IMR-90 (cell line): Measurements from ENCODE around the gene GLB1L. TPM values are rescaled to one million over a fixed set of nuclear protein-coding genes. Genes with fewer than 3 reads are reported as not detected.

Experiments used
- ATAC-seq: fragments of 200-7000 bp; cut with Tn5 transposase; 2 replicates; pipeline ENCODE4 v1.9.1; 2020; ENCODE audit warnings: low read depth, mild to moderate bottlenecking, moderate library complexity
- BruUV-seq: library from RNA; stranded (reverse); fragments of 400-500 nt; replicated peaks from 2 replicates; lab custom pipeline; 2021; lab: Mats Ljungman, UMichigan
- CTCF ChIA-PET: fragments of 300-600 bp; formaldehyde crosslinking; extraction: SDS; loops from one replicate; lab custom pipeline; 2021; ENCODE audit warnings: antibody characterized with exemption; lab: Yijun Ruan, JAX
- POLR2A ChIA-PET: fragments of 300-600 bp; sonication (Branson Sonifier 250); formaldehyde crosslinking; loops from one replicate; lab custom pipeline; 2022; ENCODE audit warnings: antibody characterized with exemption; ENCODE audit not compliant: unreplicated experiment; lab: Charles Lee
- DNase-seq: peaks from one replicate; pipeline ENCODE4 v3.0.0; 2013
- H2AFZ ChIP-seq: replicated peaks from 2 replicates; pipeline ENCODE3; 2013; ENCODE audit warnings: low read length, mild to moderate bottlenecking; ENCODE audit not compliant: poor library complexity
- H2AK5ac ChIP-seq: 2 replicates; pipeline ENCODE4 v1.6.1; 2013; ENCODE audit warnings: low read depth, low read length, inconsistent platforms
- H2AK9ac ChIP-seq: replicated peaks from 2 replicates; pipeline ENCODE3; 2013; ENCODE audit warnings: mild to moderate bottlenecking, low read depth, low read length, moderate library complexity; ENCODE audit not compliant: poor library complexity
- H2BK120ac ChIP-seq: 2 replicates; pipeline ENCODE4 v1.6.1; 2013; ENCODE audit warnings: low read depth, low read length, inconsistent platforms
- H2BK15ac ChIP-seq: 3 replicates; pipeline ENCODE4 v1.6.1; 2013; ENCODE audit warnings: low read depth, low read length, inconsistent platforms
- H2BK20ac ChIP-seq: 2 replicates; pipeline ENCODE4 v1.6.1; 2013; ENCODE audit warnings: low read depth, mild to moderate bottlenecking, inconsistent platforms, low read length, moderate library complexity
- H2BK5ac ChIP-seq: 2 replicates; pipeline ENCODE4 v1.6.1; 2013; ENCODE audit warnings: mild to moderate bottlenecking, low read depth, low read length, inconsistent platforms; ENCODE audit not compliant: poor library complexity, severe bottlenecking
- H3K14ac ChIP-seq: replicated peaks from 2 replicates; pipeline ENCODE4 v1.6.1; 2013; ENCODE audit warnings: low read depth, low read length, inconsistent platforms
- H3K18ac ChIP-seq: 2 replicates; pipeline ENCODE4 v1.6.1; 2013; ENCODE audit warnings: low read depth, low read length, control low read depth
- H3K23ac ChIP-seq: 2 replicates; pipeline ENCODE4 v1.6.1; 2013; ENCODE audit warnings: low read depth, low read length, inconsistent platforms
- H3K27ac ChIP-seq: 2 replicates; pipeline ENCODE4 v1.5.1; 2013; ENCODE audit warnings: mild to moderate bottlenecking, control low read depth, low read length; ENCODE audit not compliant: insufficient read depth
- H3K27me3 ChIP-seq: 2 replicates; pipeline ENCODE4 v1.6.1; 2013; ENCODE audit warnings: low read length; ENCODE audit not compliant: control insufficient read depth, insufficient read depth
- H3K36me3 ChIP-seq: 2 replicates; pipeline ENCODE4 v1.6.1; 2013; ENCODE audit warnings: low read length, mixed read lengths; ENCODE audit not compliant: control insufficient read depth, insufficient read depth
- H3K4ac ChIP-seq: 2 replicates; pipeline ENCODE4 v1.6.1; 2013; ENCODE audit warnings: low read depth, low read length, inconsistent platforms
- H3K4me1 ChIP-seq: 2 replicates; pipeline ENCODE4 v1.6.1; 2013; ENCODE audit warnings: low read length, mixed read lengths; ENCODE audit not compliant: control insufficient read depth, insufficient read depth
- H3K4me2 ChIP-seq: 2 replicates; pipeline ENCODE4 v1.6.1; 2013; ENCODE audit warnings: low read depth, mild to moderate bottlenecking, control low read depth, low read length, moderate library complexity
- H3K4me3 ChIP-seq: 2 replicates; pipeline ENCODE4 v1.5.1; 2013; ENCODE audit warnings: low read depth, mild to moderate bottlenecking, control low read depth, low read length, moderate library complexity; ENCODE audit not compliant: insufficient read depth
- H3K56ac ChIP-seq: 2 replicates; pipeline ENCODE4 v1.6.1; 2013; ENCODE audit warnings: low read length, inconsistent platforms; ENCODE audit not compliant: insufficient read depth; ENCODE audit errors: extremely low read depth
- H3K79me1 ChIP-seq, 2 experiments: 2 replicates each; pipeline ENCODE4 v1.6.1; 2013; ENCODE audit warnings: low read length in 2 of 2, inconsistent platforms in 1 of 2, low read depth in 1 of 2
- H3K9ac ChIP-seq: 2 replicates; pipeline ENCODE4 v1.6.1; 2013; ENCODE audit warnings: low read depth, low read length, control low read depth
- H3K9me1 ChIP-seq: 2 replicates; pipeline ENCODE4 v1.6.1; 2013; ENCODE audit warnings: low read length, inconsistent platforms; ENCODE audit not compliant: insufficient read depth
- H3K9me3 ChIP-seq: 2 replicates; pipeline ENCODE4 v1.6.1; 2013; ENCODE audit warnings: low read length; ENCODE audit not compliant: control insufficient read depth, insufficient read depth
- H4K20me1 ChIP-seq: 2 replicates; pipeline ENCODE4 v1.6.1; 2013; ENCODE audit warnings: low read length, inconsistent platforms; ENCODE audit not compliant: insufficient read depth
- H4K5ac ChIP-seq: 2 replicates; pipeline ENCODE4 v1.6.1; 2013; ENCODE audit warnings: mild to moderate bottlenecking, low read depth, low read length, control low read depth
- H4K8ac ChIP-seq, 2 experiments: 2 replicates each; pipeline ENCODE4 v1.6.1; 2013; ENCODE audit warnings: low read depth in 2 of 2, low read length in 2 of 2, control low read depth in 1 of 2, inconsistent platforms in 1 of 2
- H4K91ac ChIP-seq: 2 replicates; pipeline ENCODE4 v1.6.1; 2013; ENCODE audit warnings: low read depth, low read length, inconsistent platforms; ENCODE audit not compliant: insufficient read depth
- CHD1 ChIP-seq: IDR thresholded peaks from 2 replicates; pipeline ENCODE4 v1.6.1; 2012; ENCODE audit warnings: low read depth, low read length, improper control_type of control experiment
- ELK1 ChIP-seq: fragments of 150-350 bp; IDR thresholded peaks from 2 replicates; pipeline ENCODE4 v1.6.1; 2016; ENCODE audit warnings: low read depth, mild to moderate bottlenecking, low read length, moderate library complexity, borderline replicate concordance
- MAFK ChIP-seq: IDR thresholded peaks from 2 replicates; pipeline ENCODE4 v1.6.1; 2012; ENCODE audit warnings: low read depth, low read length, improper control_type of control experiment
- MAZ ChIP-seq: IDR thresholded peaks from 2 replicates; pipeline ENCODE4 v1.6.1; 2012; ENCODE audit warnings: low read depth, mild to moderate bottlenecking, low read length, improper control_type of control experiment, moderate library complexity, borderline replicate concordance
- MXI1 ChIP-seq: IDR thresholded peaks from 2 replicates; pipeline ENCODE4 v1.6.1; 2012; ENCODE audit warnings: low read depth, mild to moderate bottlenecking, low read length, moderate library complexity, borderline replicate concordance
- NFE2L2 ChIP-seq: fragments of 150-350 bp; IDR thresholded peaks from 2 replicates; pipeline ENCODE4 v1.6.1; 2016; ENCODE audit warnings: low read depth, mild to moderate bottlenecking, low read length
- POLR2A ChIP-seq: IDR thresholded peaks from 2 replicates; pipeline ENCODE4 v1.6.1; 2012; ENCODE audit warnings: mild to moderate bottlenecking, low read depth, low read length
- RCOR1 ChIP-seq: IDR thresholded peaks from 2 replicates; pipeline ENCODE4 v1.6.1; 2012; ENCODE audit warnings: mild to moderate bottlenecking, low read length, improper control_type of control experiment; ENCODE audit not compliant: insufficient replicate concordance
- RFX5 ChIP-seq: IDR thresholded peaks from 2 replicates; pipeline ENCODE4 v1.8.0; 2012; ENCODE audit warnings: low read depth, mild to moderate bottlenecking, low read length, moderate library complexity
- SMC3 ChIP-seq: fragments of 150-350 bp; IDR thresholded peaks from 2 replicates; pipeline ENCODE4 v1.6.1; 2016; ENCODE audit warnings: low read depth, mild to moderate bottlenecking, antibody characterized with exemption, low read length, moderate library complexity
- WGBS, 2 experiments: methylation state at CpG; one replicate each; pipeline versions ENCODE4 v1.1.5 to v1.1.7; 2013; ENCODE audit warnings: missing lambda C conversion rate in 2 of 2; ENCODE audit not compliant: insufficient read length in 1 of 2; ENCODE audit errors: extremely low coverage in 2 of 2; 5-methylcytosine and 5-hydroxymethylcytosine counted together
- dilution Hi-C: fragments of 300-500 bp; cut with HindIII; formaldehyde crosslinking; loops from one replicate; pipeline ENCODE4 v1.14.3; 2018; ENCODE audit warnings: low sequenced_read_pairs; ENCODE audit not compliant: unreplicated experiment
- in situ Hi-C: fragments of 300-500 bp; cut with MboI; formaldehyde crosslinking; loops from 3 replicates; pipeline ENCODE4 v1.14.3; 2019; ENCODE audit warnings: low sequenced_read_pairs, inconsistent platforms, mixed read lengths
- intact Hi-C: fragments of 100-400 bp; cut with micrococcal nuclease; formaldehyde crosslinking; loops from 2 replicates; pipeline ENCODE4 v1.10.0; 2022
- polyA plus RNA-seq, 3 experiments: library from polyadenylated mRNA; depleted of rRNA; stranded (reverse); fragments of >200 nt; gene quantifications; 2 replicates each; pipeline ENCODE4 v1.2.3, GENCODE V29; 2012; ENCODE audit warnings: low replicate concordance in 1 of 3
- total RNA-seq: library from RNA; depleted of rRNA; stranded (reverse); fragments of >200 nt; gene quantifications from 2 replicates; pipeline ENCODE4 v1.2.3, GENCODE V29; 2012
- TF ChIP-seq, protein P1 (sequence below): fragments of 150-350 bp; IDR thresholded peaks from 2 replicates; pipeline ENCODE4 v1.6.1; 2017; ENCODE audit warnings: mild to moderate bottlenecking, antibody characterized with exemption, low read length, low read depth
- TF ChIP-seq, protein P2 (sequence below): conservative IDR thresholded peaks from 2 replicates; pipeline ENCODE4 v1.5.1; 2012; ENCODE audit warnings: mild to moderate bottlenecking, low read depth, low read length, improper control_type of control experiment

The GLB1L gene
- total and polyA plus RNA-seq, 2 of the 4 experiments (the other 2 are of a cell fraction): 4.1 to 6.2 TPM

GRCh38 chr2:219291394-219291793 is 46.1 kb upstream of the GLB1L start:
- Histone ChIP-seq H3K56ac (no peak overlapping the region), H2BK15ac (no peak overlapping the region), H3K4ac (no peak overlapping the region), H3K4me3 (no peak overlapping the region), H3K79me1 (no peaks in the 10 kb centered on the region), H2BK120ac (no peak overlapping the region), H4K20me1 (peaks cover 4% of the 10 kb centered on the region; the same call in 1 of the 2 replicates), H4K8ac (no peak overlapping the region), H2AK9ac (no peak overlapping the region), H3K9ac (no peak overlapping the region), H3K27me3 (no peaks in the 10 kb centered on the region), H4K5ac (no peak overlapping the region), H3K23ac (no peak overlapping the region), H3K4me1 (peaks cover 17% of the 10 kb centered on the region), H3K14ac (no peak overlapping the region), H2BK20ac (no peak overlapping the region), H2BK5ac (no peak overlapping the region), H4K91ac (no peak overlapping the region), H2AK5ac (no peak overlapping the region), H3K4me2 (no peak overlapping the region), H3K27ac (no peak overlapping the region), H3K36me3 (peaks cover 6% of the 10 kb centered on the region; the same call in 1 of the 2 replicates), H2AFZ (no peak overlapping the region), H3K9me1 (peaks cover 11% of the 10 kb centered on the region; the same call in 1 of the 2 replicates), H3K18ac (no peak overlapping the region), H3K9me3 (no peaks in the 10 kb centered on the region)
- BruUV-seq: no TSS peak
- dilution Hi-C loops (no loop called here), in situ Hi-C loops (no loop called here), intact Hi-C loops (no loop called here)
- TF ChIP-seq MAZ (no peak), SMC3 (no peak), CHD1 (no peak), POLR2A (no peak), RCOR1 (no peak), ELK1 (no peak), NFE2L2 (no peak), MXI1 (no peak), MAFK (no peak), RFX5 (no peak)
- TF ChIP-seq, protein P1, sequence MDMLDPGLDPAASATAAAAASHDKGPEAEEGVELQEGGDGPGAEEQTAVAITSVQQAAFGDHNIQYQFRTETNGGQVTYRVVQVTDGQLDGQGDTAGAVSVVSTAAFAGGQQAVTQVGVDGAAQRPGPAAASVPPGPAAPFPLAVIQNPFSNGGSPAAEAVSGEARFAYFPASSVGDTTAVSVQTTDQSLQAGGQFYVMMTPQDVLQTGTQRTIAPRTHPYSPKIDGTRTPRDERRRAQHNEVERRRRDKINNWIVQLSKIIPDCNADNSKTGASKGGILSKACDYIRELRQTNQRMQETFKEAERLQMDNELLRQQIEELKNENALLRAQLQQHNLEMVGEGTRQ: no peak
- TF ChIP-seq, protein P2, sequence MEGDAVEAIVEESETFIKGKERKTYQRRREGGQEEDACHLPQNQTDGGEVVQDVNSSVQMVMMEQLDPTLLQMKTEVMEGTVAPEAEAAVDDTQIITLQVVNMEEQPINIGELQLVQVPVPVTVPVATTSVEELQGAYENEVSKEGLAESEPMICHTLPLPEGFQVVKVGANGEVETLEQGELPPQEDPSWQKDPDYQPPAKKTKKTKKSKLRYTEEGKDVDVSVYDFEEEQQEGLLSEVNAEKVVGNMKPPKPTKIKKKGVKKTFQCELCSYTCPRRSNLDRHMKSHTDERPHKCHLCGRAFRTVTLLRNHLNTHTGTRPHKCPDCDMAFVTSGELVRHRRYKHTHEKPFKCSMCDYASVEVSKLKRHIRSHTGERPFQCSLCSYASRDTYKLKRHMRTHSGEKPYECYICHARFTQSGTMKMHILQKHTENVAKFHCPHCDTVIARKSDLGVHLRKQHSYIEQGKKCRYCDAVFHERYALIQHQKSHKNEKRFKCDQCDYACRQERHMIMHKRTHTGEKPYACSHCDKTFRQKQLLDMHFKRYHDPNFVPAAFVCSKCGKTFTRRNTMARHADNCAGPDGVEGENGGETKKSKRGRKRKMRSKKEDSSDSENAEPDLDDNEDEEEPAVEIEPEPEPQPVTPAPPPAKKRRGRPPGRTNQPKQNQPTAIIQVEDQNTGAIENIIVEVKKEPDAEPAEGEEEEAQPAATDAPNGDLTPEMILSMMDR: no peak
- no peak for ATAC-seq
- CTCF ChIA-PET: interaction anchor here (0.6 kb wide), 1 partner anchor 61 kb away, joined by 3 read pairs; no protein-coding TSS in a partner anchor
- no CpG with 5 or more reads among the region's 7 CpGs for WGBS, 2 experiments
- DNase-seq: no peak
- POLR2A ChIA-PET: no interaction called here
